ENCODE measurements around the gene GEMIN8.

DNA sequence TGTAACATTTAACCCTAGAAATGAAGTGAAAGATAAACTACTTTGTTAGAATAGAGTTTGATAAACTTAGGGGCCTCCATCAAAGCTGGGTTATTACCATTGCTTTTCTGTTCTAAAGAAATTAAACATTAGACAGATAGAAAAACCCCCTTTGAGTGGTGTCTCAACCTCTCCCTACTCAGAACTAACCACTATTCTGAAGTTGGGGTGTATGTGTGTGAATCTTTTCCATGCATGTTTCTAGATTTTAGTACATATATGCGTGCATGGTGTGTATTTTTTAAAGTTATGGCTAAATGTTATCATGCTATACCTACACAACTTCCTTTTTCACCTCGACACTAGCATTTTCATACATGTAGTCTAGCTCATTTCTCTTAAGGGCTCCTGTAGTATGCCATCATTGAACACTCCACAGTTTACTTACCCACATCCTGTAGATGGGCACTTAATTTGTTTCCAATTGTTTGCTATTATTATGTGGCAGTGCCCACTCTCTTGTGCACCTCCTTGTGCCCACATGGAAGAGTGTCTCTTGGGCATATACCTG lies 25.7 kb downstream of the GEMIN8 start:
- TF ChIP-seq, protein P1, sequence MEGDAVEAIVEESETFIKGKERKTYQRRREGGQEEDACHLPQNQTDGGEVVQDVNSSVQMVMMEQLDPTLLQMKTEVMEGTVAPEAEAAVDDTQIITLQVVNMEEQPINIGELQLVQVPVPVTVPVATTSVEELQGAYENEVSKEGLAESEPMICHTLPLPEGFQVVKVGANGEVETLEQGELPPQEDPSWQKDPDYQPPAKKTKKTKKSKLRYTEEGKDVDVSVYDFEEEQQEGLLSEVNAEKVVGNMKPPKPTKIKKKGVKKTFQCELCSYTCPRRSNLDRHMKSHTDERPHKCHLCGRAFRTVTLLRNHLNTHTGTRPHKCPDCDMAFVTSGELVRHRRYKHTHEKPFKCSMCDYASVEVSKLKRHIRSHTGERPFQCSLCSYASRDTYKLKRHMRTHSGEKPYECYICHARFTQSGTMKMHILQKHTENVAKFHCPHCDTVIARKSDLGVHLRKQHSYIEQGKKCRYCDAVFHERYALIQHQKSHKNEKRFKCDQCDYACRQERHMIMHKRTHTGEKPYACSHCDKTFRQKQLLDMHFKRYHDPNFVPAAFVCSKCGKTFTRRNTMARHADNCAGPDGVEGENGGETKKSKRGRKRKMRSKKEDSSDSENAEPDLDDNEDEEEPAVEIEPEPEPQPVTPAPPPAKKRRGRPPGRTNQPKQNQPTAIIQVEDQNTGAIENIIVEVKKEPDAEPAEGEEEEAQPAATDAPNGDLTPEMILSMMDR (IDR thresholded peaks at IDR 0.05) = no peak
- TF ChIP-seq POLR2AphosphoS5 (IDR thresholded peaks at IDR 0.05) = no peak
- TF ChIP-seq POLR2A (IDR thresholded peaks at IDR 0.05) = no peak

All from prostate gland (tissue), 2 donors.